ENCODE data around the gene ZNF26.

ZNF26 gene

GRCh38 chr12:132941336-132941954 lies 44.7 kb upstream of the ZNF26 start:
- no peaks in the 10 kb centered on the region for H3K79me2 ChIP-seq (ENCODE audit: low read length)
- no peaks in the 10 kb centered on the region for H3K27me3 ChIP-seq (ENCODE audit: low read depth, low read length)
- no peaks in the 10 kb centered on the region for H3K4me1 ChIP-seq (ENCODE audit: low read length)
- H3K4me2 ChIP-seq (ENCODE audit: low read length), result no peak overlapping the region
- H3K9me3 ChIP-seq (ENCODE audit: insufficient read depth, low read length), result no peaks in the 10 kb centered on the region
- H3K9ac ChIP-seq (ENCODE audit: low read length), result no peak overlapping the region
- H3K36me3 ChIP-seq (replicated peaks; ENCODE audit: low read depth, low read length), result no peaks in the 10 kb centered on the region
- no peak overlapping the region for H2AFZ ChIP-seq (ENCODE audit: low read depth, low read length)
- H3K4me3 ChIP-seq (ENCODE audit: low read length), result no peak overlapping the region
- H4K20me1 ChIP-seq (ENCODE audit: insufficient read depth, low read length), result no peaks in the 10 kb centered on the region
- H3K27ac ChIP-seq (ENCODE audit: low read length), result no peak overlapping the region
- TF ChIP-seq EZH2phosphoT487 (IDR thresholded peaks at IDR 0.05; ENCODE audit: low read depth), result no peak
- TF ChIP-seq CTCF (IDR thresholded peaks at IDR 0.05; ENCODE audit: low read depth, low read length), result no peak

- H3K9ac ChIP-seq (ENCODE audit: low read length), result no peak overlapping the region
- H3K36me3 ChIP-seq (replicated peaks; ENCODE audit: low read depth, low read length), result no peaks in the 10 kb centered on the region
- no peaks in the 10 kb centered on the region for H4K20me1 ChIP-seq (ENCODE audit: insufficient read depth, low read length)
- no peaks in the 10 kb centered on the region for H3K4me1 ChIP-seq (ENCODE audit: low read length)
- TF ChIP-seq EZH2phosphoT487 (IDR thresholded peaks at IDR 0.05; ENCODE audit: low read depth) (no peak), CTCF (IDR thresholded peaks at IDR 0.05; ENCODE audit: low read depth, low read length) (no peak)
- no peak overlapping the region for H3K4me2 ChIP-seq (ENCODE audit: low read length)
- no peak overlapping the region for H2AFZ ChIP-seq (ENCODE audit: low read depth, low read length)
- no peaks in the 10 kb centered on the region for H3K27me3 ChIP-seq (ENCODE audit: low read depth, low read length)
- no peaks in the 10 kb centered on the region for H3K9me3 ChIP-seq (ENCODE audit: insufficient read depth, low read length)
- no peaks in the 10 kb centered on the region for H3K79me2 ChIP-seq (ENCODE audit: low read length)
- H3K27ac ChIP-seq (ENCODE audit: low read length), result no peak overlapping the region
- H3K4me3 ChIP-seq (ENCODE audit: low read length), result no peak overlapping the region
These were observed 43.6 kb upstream of the ZNF26 start for GRCh38 chr12:132942611-132943010.

GRCh38 chr12:132945806-132946205 lies 40.4 kb upstream of the ZNF26 start:
- no peak overlapping the region for H2AFZ ChIP-seq (ENCODE audit: low read depth, low read length)
- H3K79me2 ChIP-seq (ENCODE audit: low read length), result peaks cover 10% of the 10 kb centered on the region
- no peak overlapping the region for H3K4me2 ChIP-seq (ENCODE audit: low read length)
- no peaks in the 10 kb centered on the region for H4K20me1 ChIP-seq (ENCODE audit: insufficient read depth, low read length)
- H3K27ac ChIP-seq (ENCODE audit: low read length), result no peak overlapping the region
- H3K9me3 ChIP-seq (ENCODE audit: insufficient read depth, low read length), result 0 out of 2 replicates have a peak, but pooled peaks cover under 1% of the 10 kb centered on the region
- TF ChIP-seq CTCF (IDR thresholded peaks at IDR 0.05; ENCODE audit: low read depth, low read length), result no peak
- no peak for TF ChIP-seq EZH2phosphoT487 (IDR thresholded peaks at IDR 0.05; ENCODE audit: low read depth)
- H3K27me3 ChIP-seq (ENCODE audit: low read depth, low read length), result no peaks in the 10 kb centered on the region
- H3K4me1 ChIP-seq (ENCODE audit: low read length), result no peaks in the 10 kb centered on the region
- H3K4me3 ChIP-seq (ENCODE audit: low read length), result no peak overlapping the region
- peaks cover 13% of the 10 kb centered on the region for H3K36me3 ChIP-seq (replicated peaks; ENCODE audit: low read depth, low read length)
- no peak overlapping the region for H3K9ac ChIP-seq (ENCODE audit: low read length)

- no peak overlapping the region for H3K27ac ChIP-seq (ENCODE audit: low read length)
- no peak overlapping the region for H3K4me2 ChIP-seq (ENCODE audit: low read length)
- H3K36me3 ChIP-seq (replicated peaks; ENCODE audit: low read depth, low read length), result peaks cover 18% of the 10 kb centered on the region
- no peak overlapping the region for H2AFZ ChIP-seq (ENCODE audit: low read depth, low read length)
- H3K79me2 ChIP-seq (ENCODE audit: low read length), result peaks cover 15% of the 10 kb centered on the region
- 0 out of 2 replicates have a peak, but pooled peaks cover 6% of the 10 kb centered on the region for H3K9me3 ChIP-seq (ENCODE audit: insufficient read depth, low read length)
- H3K4me3 ChIP-seq (ENCODE audit: low read length), result no peak overlapping the region
- H3K4me1 ChIP-seq (ENCODE audit: low read length), result no peaks in the 10 kb centered on the region
- H4K20me1 ChIP-seq (ENCODE audit: insufficient read depth, low read length), result no peaks in the 10 kb centered on the region
- H3K27me3 ChIP-seq (ENCODE audit: low read depth, low read length), result no peaks in the 10 kb centered on the region
- H3K9ac ChIP-seq (ENCODE audit: low read length), result no peak overlapping the region
- no peak for TF ChIP-seq EZH2phosphoT487 (IDR thresholded peaks at IDR 0.05; ENCODE audit: low read depth)
- no peak for TF ChIP-seq CTCF (IDR thresholded peaks at IDR 0.05; ENCODE audit: low read depth, low read length)
These were observed 39.8 kb upstream of the ZNF26 start for GRCh38 chr12:132946246-132946820.
